HepG2 (cell line): ENCODE data around the gene MEIS1. TPM values are rescaled to one million over a fixed set of nuclear protein-coding genes. Genes with fewer than 3 reads are reported as not detected.

Experiments used
- ATAC-seq: fragments of 200-7000 bp; cut with Tn5 transposase; 3 replicates; pipeline ENCODE4 v1.9.1; 2020; ENCODE audit warnings: mild to moderate bottlenecking, moderate library complexity
- BruUV-seq: library from RNA; stranded (reverse); fragments of 400-500 nt; replicated peaks from 2 replicates; lab custom pipeline; 2021; lab: Mats Ljungman, UMichigan
- CTCF ChIA-PET: fragments of 300-600 bp; formaldehyde crosslinking; extraction: SDS; loops from one replicate; lab custom pipeline; 2021; ENCODE audit warnings: low total read pairs, inconsistent platforms, low intra/inter-chr PET ratio; lab: Yijun Ruan, JAX
- POLR2A ChIA-PET: fragments of 350-600 bp; sonication (Branson Sonifier 250); formaldehyde crosslinking; loops from one replicate; lab custom pipeline; 2020; ENCODE audit warnings: antibody characterized with exemption, inconsistent platforms; lab: Yijun Ruan, JAX
- DNase-seq: peaks from one replicate; pipeline ENCODE4 v3.0.0-alpha.2; 2015; ENCODE audit warnings: low spot score
- FAIRE-seq: peaks from 3 replicates; lab custom pipeline; 2011; peaks lifted over from hg19 to GRCh38; lab: Jason Lieb, UNC
- H2AFZ ChIP-seq: one replicate; pipeline ENCODE4 v1.6.1; 2011; ENCODE audit warnings: low read length, inconsistent platforms
- H3K27ac ChIP-seq: fragments of 300-600 bp; 3 replicates; pipeline ENCODE4 v1.8.0; 2011; ENCODE audit warnings: mixed run types, mild to moderate bottlenecking, mixed read lengths, low read length, inconsistent platforms; ENCODE audit not compliant: insufficient read depth; ENCODE audit errors: extremely low read length
- H3K27me3 ChIP-seq, 2 experiments: fragments of 200-600 bp in 1 of 2; 2 replicates in 1 of 2; 3 replicates in 1 of 2; pipeline versions ENCODE4 v1.6.0 to v1.8.0; 2011; ENCODE audit warnings: low read length in 2 of 2, mild to moderate bottlenecking in 2 of 2, moderate library complexity in 2 of 2, inconsistent platforms in 1 of 2; ENCODE audit not compliant: insufficient read depth in 2 of 2, control insufficient read depth in 1 of 2
- H3K36me3 ChIP-seq, 2 experiments: fragments of 200-600 bp in 1 of 2; replicated peaks in 1 of 2; 2 replicates in 1 of 2; 3 replicates in 1 of 2; pipeline versions ENCODE4 v1.5.1 to v1.8.0; 2011; ENCODE audit warnings: low read length in 2 of 2, inconsistent platforms in 1 of 2; ENCODE audit not compliant: insufficient read depth in 2 of 2, control insufficient read depth in 1 of 2
- H3K4me1 ChIP-seq: 2 replicates; pipeline ENCODE4 v1.5.1; 2012; ENCODE audit warnings: low read length, inconsistent platforms; ENCODE audit not compliant: insufficient read depth
- H3K4me2 ChIP-seq: 2 replicates; pipeline ENCODE4 v1.6.0; 2011; ENCODE audit warnings: low read depth, low read length, inconsistent platforms
- H3K4me3 ChIP-seq, 3 experiments: fragments of 200-600 bp in 1 of 3; sonication (generic), shearing (Covaris generic) in 1 of 3; replicated peaks in 1 of 3; 2 replicates each; pipeline ENCODE4 v1.5.1; 2011 to 2016; ENCODE audit warnings: low read length in 3 of 3, inconsistent platforms in 2 of 3, low read depth in 2 of 3, mild to moderate bottlenecking in 2 of 3, control low read depth in 1 of 3, mixed read lengths in 1 of 3; ENCODE audit not compliant: insufficient read depth in 1 of 3
- H3K79me2 ChIP-seq: one replicate; pipeline ENCODE4 v1.6.1; 2011; ENCODE audit warnings: low read length, inconsistent platforms; ENCODE audit not compliant: insufficient read depth
- H3K9ac ChIP-seq: 2 replicates; pipeline ENCODE4 v1.6.0; 2011; ENCODE audit warnings: mild to moderate bottlenecking, low read depth, low read length, inconsistent platforms; ENCODE audit not compliant: insufficient read depth
- H3K9me3 ChIP-seq: 2 replicates; pipeline ENCODE4 v1.5.1; 2012; ENCODE audit warnings: mild to moderate bottlenecking, low read length
- H4K20me1 ChIP-seq: 2 replicates; pipeline ENCODE4 v1.6.0; 2011; ENCODE audit warnings: inconsistent platforms, mild to moderate bottlenecking, low read length, moderate library complexity; ENCODE audit not compliant: insufficient read depth
- KLF15 ChIP-seq: sonication (generic); formaldehyde crosslinking; IDR thresholded peaks from 2 replicates; pipeline ENCODE4 v1.8.1; 2023; ENCODE audit warnings: borderline replicate concordance, mild to moderate bottlenecking, inconsistent platforms, missing genetic modification reagents, mixed read lengths
- PCBP2 ChIP-seq: fragments of 200-400 bp; formaldehyde crosslinking; optimal IDR thresholded peaks from 2 replicates; pipeline ENCODE3; 2018; ENCODE audit warnings: low read length, low read depth; ENCODE audit not compliant: poor library complexity, severe bottlenecking
- RBM22 ChIP-seq: fragments of 200-400 bp; formaldehyde crosslinking; optimal IDR thresholded peaks from 2 replicates; pipeline ENCODE3; 2017; ENCODE audit warnings: mild to moderate bottlenecking, low read length, moderate library complexity
- ZFP41 ChIP-seq: sonication (generic); formaldehyde crosslinking; IDR thresholded peaks from 2 replicates; pipeline ENCODE4 v1.4.0; 2020; ENCODE audit warnings: mild to moderate bottlenecking, missing genetic modification reagents, borderline replicate concordance
- ZNF3 ChIP-seq: IDR thresholded peaks from 2 replicates; pipeline ENCODE4 v1.7.0; 2017; ENCODE audit warnings: inconsistent platforms
- ZNF317 ChIP-seq: sonication (generic); formaldehyde crosslinking; IDR thresholded peaks from 2 replicates; pipeline ENCODE4 v1.5.0; 2020; ENCODE audit warnings: mild to moderate bottlenecking, missing genetic modification reagents
- ZNF468 ChIP-seq: sonication (generic); formaldehyde crosslinking; IDR thresholded peaks from 2 replicates; pipeline ENCODE4 v1.8.0; 2022; ENCODE audit warnings: mild to moderate bottlenecking, moderate library complexity, missing genetic modification reagents
- ZNF766 ChIP-seq: sonication (generic); formaldehyde crosslinking; IDR thresholded peaks from 2 replicates; pipeline ENCODE4 v1.5.0; 2020; ENCODE audit warnings: missing genetic modification reagents, borderline replicate concordance
- WGBS: methylation state at CpG from one replicate; pipeline ENCODE4 v1.1.6; 2017; ENCODE audit warnings: low lambda C conversion rate; 5-methylcytosine and 5-hydroxymethylcytosine counted together
- in situ Hi-C: cut with HindIII; loops from 2 replicates; pipeline ENCODE4 v1.10.0; 2017; ENCODE audit warnings: low pct_unique_long_range_greater_than_20kb; ENCODE audit not compliant: extremely low pct_ligation_motif_present
- intact Hi-C: fragments of 100-400 bp; cut with micrococcal nuclease; formaldehyde crosslinking; loops from one replicate; pipeline ENCODE4 v1.10.0; 2022; ENCODE audit not compliant: unreplicated experiment
- polyA plus RNA-seq, 8 experiments: library from polyadenylated mRNA; depleted of rRNA in 3 of 8; stranded (reverse) in 7 of 8; unstranded in 1 of 8; fragments of >200 nt; fragmentation: Illumina TruSeq in 4 of 8; extraction: Trizol in 4 of 8; gene quantifications; 2 replicates each; pipeline versions ENCODE4 v1.2.1 to v1.2.3, GENCODE V29; 2011 to 2016; ENCODE audit warnings: low read depth in 4 of 8, missing spikeins in 1 of 8, mixed read lengths in 1 of 8; ENCODE audit not compliant: insufficient read depth in 1 of 8
- total RNA-seq, 5 experiments: library from RNA; depleted of rRNA; stranded (reverse); fragments of >200 nt; fragmentation: Illumina TruSeq; extraction: Trizol; gene quantifications; 2 replicates each; pipeline ENCODE4 v1.2.3, GENCODE V29; 2016; ENCODE audit warnings: low read depth in 1 of 5
- TF ChIP-seq, protein P1 (sequence below): sonication (generic); formaldehyde crosslinking; IDR thresholded peaks from 2 replicates; pipeline ENCODE4 v1.9.0; 2022; ENCODE audit warnings: low read depth, missing genetic modification reagents
- TF ChIP-seq, protein P2 (sequence below): sonication (generic); formaldehyde crosslinking; IDR thresholded peaks from 2 replicates; pipeline ENCODE4 v1.4.0; 2020; ENCODE audit warnings: mild to moderate bottlenecking, missing genetic modification reagents

Gene MEIS1
- total and polyA plus RNA-seq, 2 of the 13 experiments (the other 11 are each of a cell fraction or from before 2014, with no cell fraction given) = 3.8 to 6.0 TPM

DNA sequence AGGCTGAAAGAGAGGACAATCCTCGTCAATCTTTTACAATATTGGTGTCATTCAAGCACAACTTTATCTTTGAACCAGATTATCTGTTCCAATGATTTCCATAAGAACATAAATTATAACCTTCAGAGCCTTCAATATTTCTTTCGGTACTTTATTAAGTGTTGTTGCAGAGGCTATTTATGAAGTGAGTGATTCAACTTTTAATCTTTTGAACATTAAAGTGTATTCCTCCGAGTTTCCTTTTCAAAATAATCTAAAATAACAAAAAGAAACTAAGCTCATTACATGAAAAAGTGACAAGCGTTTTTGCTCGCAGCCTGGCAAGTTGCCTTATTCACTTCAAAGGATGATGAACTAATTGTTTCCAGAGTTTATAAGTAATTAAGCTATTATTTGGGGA, 149.0 kb downstream of the MEIS1 start:
- FAIRE-seq (no peak), ATAC-seq (no peak)

More for the DNA sequence above, 149.0 kb downstream of the MEIS1 start:
- intact Hi-C loops (loop anchor here (10.0 kb wide), 1 partner anchor 1451 kb away; no protein-coding TSS in a partner anchor), in situ Hi-C loops (loop anchor here (25.0 kb wide), 2 partner anchors 947 to 1253 kb away; no protein-coding TSS in a partner anchor)
- POLR2A ChIA-PET = no interaction called here
- no peak overlapping the region for H2AFZ ChIP-seq
- no peak overlapping the region for H3K27ac ChIP-seq
- H3K9me3 ChIP-seq = no peaks in the 10 kb centered on the region
- H4K20me1 ChIP-seq = no peaks in the 10 kb centered on the region
- H3K4me2 ChIP-seq = no peak overlapping the region
- H3K4me1 ChIP-seq = no peaks in the 10 kb centered on the region
- TF ChIP-seq, protein P1, sequence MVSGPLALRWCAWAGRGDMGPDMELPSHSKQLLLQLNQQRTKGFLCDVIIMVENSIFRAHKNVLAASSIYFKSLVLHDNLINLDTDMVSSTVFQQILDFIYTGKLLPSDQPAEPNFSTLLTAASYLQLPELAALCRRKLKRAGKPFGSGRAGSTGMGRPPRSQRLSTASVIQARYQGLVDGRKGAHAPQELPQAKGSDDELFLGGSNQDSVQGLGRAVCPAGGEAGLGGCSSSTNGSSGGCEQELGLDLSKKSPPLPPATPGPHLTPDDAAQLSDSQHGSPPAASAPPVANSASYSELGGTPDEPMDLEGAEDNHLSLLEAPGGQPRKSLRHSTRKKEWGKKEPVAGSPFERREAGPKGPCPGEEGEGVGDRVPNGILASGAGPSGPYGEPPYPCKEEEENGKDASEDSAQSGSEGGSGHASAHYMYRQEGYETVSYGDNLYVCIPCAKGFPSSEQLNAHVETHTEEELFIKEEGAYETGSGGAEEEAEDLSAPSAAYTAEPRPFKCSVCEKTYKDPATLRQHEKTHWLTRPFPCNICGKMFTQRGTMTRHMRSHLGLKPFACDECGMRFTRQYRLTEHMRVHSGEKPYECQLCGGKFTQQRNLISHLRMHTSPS (CRISPR knock-in tag) = no peak
- TF ChIP-seq RBM22 (no peak), ZNF3 (no peak), ZNF317 (CRISPR knock-in tag) (no peak), PCBP2 (no peak), ZFP41 (no peak), KLF15 (CRISPR knock-in tag) (no peak), ZNF468 (CRISPR knock-in tag) (no peak), ZNF766 (no peak)
- TF ChIP-seq, protein P2, sequence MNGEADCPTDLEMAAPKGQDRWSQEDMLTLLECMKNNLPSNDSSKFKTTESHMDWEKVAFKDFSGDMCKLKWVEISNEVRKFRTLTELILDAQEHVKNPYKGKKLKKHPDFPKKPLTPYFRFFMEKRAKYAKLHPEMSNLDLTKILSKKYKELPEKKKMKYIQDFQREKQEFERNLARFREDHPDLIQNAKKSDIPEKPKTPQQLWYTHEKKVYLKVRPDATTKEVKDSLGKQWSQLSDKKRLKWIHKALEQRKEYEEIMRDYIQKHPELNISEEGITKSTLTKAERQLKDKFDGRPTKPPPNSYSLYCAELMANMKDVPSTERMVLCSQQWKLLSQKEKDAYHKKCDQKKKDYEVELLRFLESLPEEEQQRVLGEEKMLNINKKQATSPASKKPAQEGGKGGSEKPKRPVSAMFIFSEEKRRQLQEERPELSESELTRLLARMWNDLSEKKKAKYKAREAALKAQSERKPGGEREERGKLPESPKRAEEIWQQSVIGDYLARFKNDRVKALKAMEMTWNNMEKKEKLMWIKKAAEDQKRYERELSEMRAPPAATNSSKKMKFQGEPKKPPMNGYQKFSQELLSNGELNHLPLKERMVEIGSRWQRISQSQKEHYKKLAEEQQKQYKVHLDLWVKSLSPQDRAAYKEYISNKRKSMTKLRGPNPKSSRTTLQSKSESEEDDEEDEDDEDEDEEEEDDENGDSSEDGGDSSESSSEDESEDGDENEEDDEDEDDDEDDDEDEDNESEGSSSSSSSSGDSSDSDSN (CRISPR knock-in tag) = no peak
- H3K9ac ChIP-seq = no peak overlapping the region
- no peak for DNase-seq
- H3K27me3 ChIP-seq = peaks cover 5 to 47% of the 10 kb centered on the region in 2 experiments; a peak in 4 of 5 replicates
- WGBS = 32% methylated on average over 5 of the region's 5 CpGs
- CTCF ChIA-PET = no interaction called here
- H3K79me2 ChIP-seq = no peaks in the 10 kb centered on the region
- no TSS peak for BruUV-seq
- no peaks in the 10 kb centered on the region for H3K36me3 ChIP-seq
- H3K4me3 ChIP-seq = no peak overlapping the region
